Cardiac septum (tissue), 1 donor: Measurements from ENCODE around the gene SH3BP1. TPM values are rescaled to one million over a fixed set of nuclear protein-coding genes. Genes with fewer than 3 reads are reported as not detected.

Source experiments
- DNase-seq: peaks from one replicate; pipeline ENCODE4 v3.0.0-alpha.2; 2020; ENCODE audit warnings: low spot score
- intact Hi-C: fragments of 100-400 bp; cut with DNase I; formaldehyde crosslinking; loops from one replicate; pipeline ENCODE4 v1.14.0; 2022
- total RNA-seq: library from RNA; stranded (reverse); fragmentation: NEBNext Ultra II Directional; extraction: Animal tissue kit (Norgen Biotek cat#: 25700); gene quantifications from one replicate; pipeline ENCODE4 v1.2.1, GENCODE V29; 2021
- donor health status: DM: no; HTN: no; CAD: no.

Gene SH3BP1
- total RNA-seq, 1 donor from 2014 or later, result 2.3 TPM

DNA sequence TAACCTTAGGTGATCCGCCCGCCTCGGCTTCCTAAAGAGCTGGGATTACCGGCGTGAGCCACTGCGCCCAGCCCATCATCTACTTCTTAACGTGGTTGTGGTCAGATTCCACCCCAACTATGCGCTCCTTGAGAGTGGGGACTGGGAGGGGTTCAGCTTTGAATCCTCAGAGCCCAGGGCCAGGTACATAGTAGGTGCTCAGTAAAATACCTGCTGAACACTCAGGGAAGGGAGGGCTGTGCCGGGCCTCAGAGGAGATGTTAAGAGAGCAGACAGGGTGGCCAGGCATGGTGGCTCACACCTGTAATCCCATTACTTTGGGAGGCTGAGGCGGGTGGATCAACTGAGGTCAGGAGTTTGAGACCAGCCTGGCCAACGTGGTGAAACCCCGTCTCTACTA, 34.8 kb downstream of the SH3BP1 start:
- no peak for DNase-seq
- intact Hi-C loops, result loop anchor here (2.0 kb wide), 2 partner anchors 13 to 65 kb away; partner anchors contain the start of gene GGA1

DNA sequence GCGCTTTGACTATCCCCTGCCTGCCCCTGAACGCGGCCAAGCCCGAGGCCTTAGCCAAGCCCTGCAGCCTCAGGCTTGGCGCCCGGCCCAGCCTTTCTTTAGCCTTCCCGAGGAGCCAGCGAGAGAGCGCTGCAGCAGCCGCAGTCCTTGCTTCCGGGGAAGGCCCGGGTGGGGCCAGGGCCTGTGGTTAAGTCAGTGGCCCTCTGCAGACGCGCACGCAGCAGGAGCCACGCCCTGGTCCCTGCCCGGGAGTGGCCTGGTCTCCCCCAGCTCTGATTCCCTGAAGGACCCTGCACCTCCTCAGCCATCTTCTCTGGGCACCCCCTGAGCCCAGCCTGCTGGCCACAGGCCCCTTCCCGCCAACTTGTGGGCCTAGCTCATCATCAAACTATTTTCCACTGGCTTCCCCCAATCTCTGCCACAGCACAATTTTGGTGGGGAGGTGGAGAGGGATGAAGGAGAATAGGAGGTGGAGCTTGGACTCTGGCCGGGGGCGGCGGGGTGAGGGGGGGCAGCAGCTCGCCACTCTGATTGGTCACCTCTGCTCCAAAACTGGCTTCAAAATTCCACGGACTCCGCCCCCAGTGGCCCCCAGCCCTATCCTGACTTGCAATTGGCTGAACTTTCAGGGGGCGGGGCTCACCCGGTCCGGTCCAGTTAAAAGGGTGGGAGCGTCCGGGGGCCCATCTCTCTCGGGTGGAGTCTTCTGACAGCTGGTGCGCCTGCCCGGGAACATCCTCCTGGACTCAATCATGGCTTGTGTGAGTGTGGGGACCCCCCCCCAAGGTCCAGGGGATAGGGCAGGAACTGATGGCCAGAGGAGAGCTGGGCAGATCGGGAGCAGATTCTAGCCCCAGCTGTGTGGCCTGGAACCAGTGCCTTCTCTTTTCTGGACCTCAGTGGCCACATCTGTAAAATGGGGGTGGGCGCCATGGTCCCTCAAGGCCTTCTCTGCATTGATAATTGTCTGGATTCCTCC, 35.8 kb downstream of the SH3BP1 start, which contains the start of gene LGALS1:
LGALS1 (plus strand) TSS at position 686 of the 979 bp plus-strand sequence; CDS start at position 753, 67 bp downstream.
- peak; percentile 97 for DNase-seq
- intact Hi-C loops, result loop anchor here (2.0 to 5.0 kb wide), 3 partner anchors 14 to 77 kb away; partner anchors contain the start of gene GGA1

DNA sequence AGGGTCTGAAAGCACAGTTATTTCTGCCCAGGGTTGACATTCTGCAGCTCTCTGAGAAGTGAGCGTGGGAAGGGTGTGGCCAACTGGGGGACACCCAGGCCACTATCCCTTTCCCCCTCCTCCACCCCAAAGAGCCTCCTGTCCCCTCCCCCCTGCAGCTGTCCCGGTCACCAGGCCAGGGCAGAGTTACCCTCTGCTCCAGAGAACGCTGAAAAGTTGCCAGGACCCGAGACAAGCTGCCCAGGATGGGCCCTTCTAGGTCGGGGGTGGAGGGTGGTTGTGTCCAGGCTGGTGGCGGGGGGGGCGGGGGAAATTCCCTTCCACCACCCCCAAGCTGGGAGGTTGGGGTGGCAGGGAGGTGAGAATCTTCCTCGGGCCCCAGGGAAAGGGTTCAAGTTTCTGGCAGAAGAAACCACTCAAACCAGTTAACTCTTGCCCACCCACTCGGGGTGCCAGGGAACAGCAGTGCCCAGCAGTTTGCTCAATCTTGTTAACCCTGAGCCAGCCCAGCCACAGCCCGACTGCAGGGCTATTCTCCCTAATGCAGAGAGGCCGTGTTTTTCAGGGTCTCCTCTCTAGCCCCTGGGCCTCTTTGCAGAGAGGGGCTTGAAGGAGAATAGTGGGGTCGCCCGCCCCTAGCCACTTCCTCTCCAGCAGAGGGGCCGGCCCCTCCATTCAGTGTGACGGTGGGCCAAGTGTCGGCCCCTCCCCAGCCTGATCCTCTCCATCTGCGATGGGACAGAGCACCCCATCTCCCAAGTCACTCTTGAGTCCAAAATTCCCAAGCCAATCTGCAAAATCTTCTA, 36.7 kb downstream of the SH3BP1 start:
- peak; percentile 83 for DNase-seq
- intact Hi-C loops, result loop anchor here (2.0 to 5.0 kb wide), 3 partner anchors 15 to 76 kb away; partner anchors contain the start of gene GGA1

DNA sequence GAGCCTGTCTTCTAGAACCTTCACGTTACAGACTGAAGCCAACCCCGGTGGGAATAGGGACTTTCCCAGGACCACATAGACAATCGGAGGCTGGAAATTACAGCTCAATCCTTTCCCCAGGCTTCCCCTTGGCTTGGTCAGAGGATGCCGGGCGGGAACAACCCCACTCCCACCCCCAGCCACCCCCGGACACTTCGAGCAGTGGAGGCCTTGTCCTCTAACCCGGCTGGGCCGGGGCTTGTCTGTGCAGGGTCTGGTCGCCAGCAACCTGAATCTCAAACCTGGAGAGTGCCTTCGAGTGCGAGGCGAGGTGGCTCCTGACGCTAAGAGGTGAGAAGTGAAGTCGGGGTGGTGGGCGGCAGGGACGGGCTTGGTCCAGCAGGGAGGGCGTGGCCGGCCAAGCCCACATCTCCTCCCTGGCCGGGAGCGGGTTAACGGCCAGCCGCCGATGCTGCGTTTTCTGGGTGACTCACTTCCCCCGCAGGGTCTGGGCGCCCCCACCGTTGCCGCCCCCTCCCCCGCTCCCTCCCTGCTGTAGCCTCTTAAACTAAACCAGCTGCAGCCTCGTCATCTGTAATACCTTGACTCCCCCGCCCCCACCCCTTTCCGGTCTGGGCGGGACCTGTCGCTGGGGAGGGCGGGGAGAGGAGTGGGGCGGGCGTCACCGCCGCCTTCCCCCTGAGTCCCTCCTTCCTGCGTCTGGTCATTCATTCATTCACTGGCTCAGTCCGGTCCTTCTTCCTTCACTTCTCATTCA, 37.4 kb downstream of the SH3BP1 start:
- intact Hi-C loops, result loop anchor here (5.0 kb wide), 1 partner anchor 75 kb away; no protein-coding TSS in a partner anchor
- peak; percentile 95 for DNase-seq

DNA sequence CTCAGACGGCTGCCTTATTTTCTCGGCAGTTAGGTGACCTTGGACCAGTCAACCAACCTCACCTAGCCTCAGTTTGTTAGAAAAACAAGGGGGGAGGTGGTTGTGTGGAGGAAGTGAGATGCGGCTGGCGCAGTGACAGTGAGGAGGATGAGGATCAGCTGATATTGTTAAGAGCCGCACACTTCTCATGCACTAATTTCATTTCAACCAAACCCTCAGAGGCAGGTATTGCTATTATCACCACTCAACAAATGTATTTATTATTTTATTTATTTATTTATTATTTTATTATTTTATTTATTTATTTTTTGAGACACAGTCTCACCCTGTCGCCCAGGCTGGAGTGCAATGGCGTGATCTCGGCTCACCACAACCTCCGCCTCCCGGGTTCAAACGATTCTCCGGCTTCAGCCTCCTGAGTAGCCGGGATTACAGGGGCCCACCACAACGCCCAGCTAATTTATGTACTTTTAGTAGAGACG, 38.1 kb downstream of the SH3BP1 start:
- intact Hi-C loops, result loop anchor here (5.0 kb wide), 1 partner anchor 75 kb away; no protein-coding TSS in a partner anchor
- no peak for DNase-seq

DNA sequence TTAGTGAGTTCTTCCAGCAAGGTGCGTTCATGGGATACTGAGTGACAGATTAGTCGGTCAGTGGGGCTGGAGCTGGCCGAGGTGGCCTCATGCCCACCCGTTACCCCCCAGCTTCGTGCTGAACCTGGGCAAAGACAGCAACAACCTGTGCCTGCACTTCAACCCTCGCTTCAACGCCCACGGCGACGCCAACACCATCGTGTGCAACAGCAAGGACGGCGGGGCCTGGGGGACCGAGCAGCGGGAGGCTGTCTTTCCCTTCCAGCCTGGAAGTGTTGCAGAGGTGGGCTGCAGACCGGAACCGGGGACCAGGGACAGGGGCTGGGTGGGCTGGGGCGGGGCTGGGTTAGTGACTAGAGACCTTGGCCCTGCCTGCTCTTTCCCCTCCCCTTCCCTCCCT, 38.9 kb downstream of the SH3BP1 start:
- intact Hi-C loops, result loop anchor here (5.0 kb wide), 1 partner anchor 74 kb away; no protein-coding TSS in a partner anchor
- DNase-seq, result no peak

DNA sequence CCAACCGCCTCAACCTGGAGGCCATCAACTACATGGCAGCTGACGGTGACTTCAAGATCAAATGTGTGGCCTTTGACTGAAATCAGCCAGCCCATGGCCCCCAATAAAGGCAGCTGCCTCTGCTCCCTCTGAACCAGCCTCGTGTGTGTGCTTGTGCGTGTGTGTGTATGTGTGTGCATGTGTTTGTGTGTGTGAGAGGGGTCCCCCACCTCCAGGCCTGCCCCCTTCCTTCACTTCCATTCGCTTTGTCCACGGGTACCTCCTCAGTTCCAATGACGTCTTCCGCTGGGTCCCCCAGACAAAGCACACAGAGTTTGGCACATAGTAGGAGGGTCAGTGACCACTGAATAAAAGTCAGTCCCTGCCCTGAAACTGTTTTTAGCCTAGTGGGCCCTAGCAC, 40.2 kb downstream of the SH3BP1 start:
- intact Hi-C loops, result loop anchor here (2.0 to 5.0 kb wide), 3 partner anchors 37 to 73 kb away; no protein-coding TSS in a partner anchor
- DNase-seq, result no peak

DNA sequence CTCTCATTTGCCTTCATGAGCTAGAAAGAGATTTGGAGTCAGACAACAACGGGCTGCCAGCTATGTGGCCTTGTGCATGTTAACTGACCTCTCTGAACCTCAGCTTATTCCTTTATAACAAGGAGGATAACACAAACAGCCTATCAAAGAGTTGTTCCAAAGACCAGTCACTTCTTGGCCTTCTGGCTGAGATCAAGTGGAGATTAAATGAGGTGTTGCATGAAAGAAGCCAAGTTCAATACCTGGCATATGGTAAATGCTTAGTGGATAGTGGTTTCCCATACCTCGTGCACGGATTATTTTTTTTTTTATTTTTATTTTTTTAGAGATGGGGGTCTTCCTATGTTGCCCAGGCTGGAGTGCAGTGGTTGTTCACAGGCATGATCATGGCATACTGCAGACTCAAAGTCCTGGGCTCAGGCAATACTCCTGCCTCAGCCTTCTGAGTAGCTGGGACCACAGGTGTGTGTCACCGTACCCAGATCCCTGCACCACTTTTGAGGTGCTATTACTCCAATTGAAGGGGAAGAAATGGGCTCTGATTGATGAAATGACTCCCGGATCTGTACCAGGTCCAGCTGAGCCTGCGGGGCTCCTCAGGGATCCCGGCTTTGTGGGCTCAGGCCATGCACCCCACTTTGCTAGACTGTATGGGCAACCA, 40.9 kb downstream of the SH3BP1 start:
- no peak for DNase-seq
- intact Hi-C loops, result loop anchor here (2.0 to 5.0 kb wide), 2 partner anchors 38 to 58 kb away; no protein-coding TSS in a partner anchor

DNA sequence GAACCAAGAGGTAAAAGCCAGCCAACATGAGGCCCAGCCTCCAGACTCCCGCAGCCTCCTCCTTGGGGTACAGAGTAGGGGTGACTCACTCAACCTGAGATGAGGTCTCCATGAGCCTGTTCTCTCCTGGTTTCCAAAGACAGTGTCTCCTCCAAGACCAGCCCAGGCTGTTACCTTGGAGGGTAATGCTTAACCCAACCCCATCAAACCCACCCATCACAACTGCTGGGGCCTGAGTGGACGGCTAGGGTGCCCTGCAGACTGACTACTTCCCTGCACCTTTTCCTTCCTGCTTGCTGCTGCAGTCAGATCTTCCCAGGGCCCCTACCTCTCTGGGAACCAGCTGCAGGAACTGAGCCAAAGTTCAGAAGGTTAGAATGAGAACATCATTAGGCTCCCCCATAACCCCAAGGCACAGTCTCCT, 41.5 kb downstream of the SH3BP1 start:
- no peak for DNase-seq
- intact Hi-C loops, result loop anchor here (2.0 to 5.0 kb wide), 2 partner anchors 38 to 59 kb away; no protein-coding TSS in a partner anchor

DNA sequence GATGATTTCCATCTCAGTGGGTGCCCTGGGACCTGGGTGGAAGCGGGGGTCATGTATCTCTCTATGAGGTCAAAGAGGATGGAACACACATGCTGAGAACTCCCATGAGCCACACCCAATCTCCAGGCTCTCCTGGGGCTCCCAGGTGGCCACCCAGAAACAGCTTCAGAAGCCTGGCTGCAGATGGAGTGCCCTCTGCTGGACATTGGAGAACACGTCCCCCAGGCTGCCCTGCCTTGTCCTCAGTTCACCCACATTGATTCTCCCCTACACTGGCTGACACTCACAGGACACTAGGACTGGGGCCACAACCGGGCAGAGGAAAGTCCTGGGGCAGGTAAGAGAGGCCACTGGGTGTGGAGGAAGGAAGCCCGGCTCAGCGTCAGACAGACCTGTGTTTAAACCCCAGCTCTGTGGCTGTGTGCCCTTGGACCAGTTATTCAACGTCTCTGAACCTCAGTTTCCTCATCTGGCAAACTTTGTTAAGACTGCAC, 42.1 kb downstream of the SH3BP1 start:
- intact Hi-C loops, result loop anchor here (2.0 to 5.0 kb wide), 2 partner anchors 39 to 59 kb away; no protein-coding TSS in a partner anchor
- DNase-seq, result no peak

DNA sequence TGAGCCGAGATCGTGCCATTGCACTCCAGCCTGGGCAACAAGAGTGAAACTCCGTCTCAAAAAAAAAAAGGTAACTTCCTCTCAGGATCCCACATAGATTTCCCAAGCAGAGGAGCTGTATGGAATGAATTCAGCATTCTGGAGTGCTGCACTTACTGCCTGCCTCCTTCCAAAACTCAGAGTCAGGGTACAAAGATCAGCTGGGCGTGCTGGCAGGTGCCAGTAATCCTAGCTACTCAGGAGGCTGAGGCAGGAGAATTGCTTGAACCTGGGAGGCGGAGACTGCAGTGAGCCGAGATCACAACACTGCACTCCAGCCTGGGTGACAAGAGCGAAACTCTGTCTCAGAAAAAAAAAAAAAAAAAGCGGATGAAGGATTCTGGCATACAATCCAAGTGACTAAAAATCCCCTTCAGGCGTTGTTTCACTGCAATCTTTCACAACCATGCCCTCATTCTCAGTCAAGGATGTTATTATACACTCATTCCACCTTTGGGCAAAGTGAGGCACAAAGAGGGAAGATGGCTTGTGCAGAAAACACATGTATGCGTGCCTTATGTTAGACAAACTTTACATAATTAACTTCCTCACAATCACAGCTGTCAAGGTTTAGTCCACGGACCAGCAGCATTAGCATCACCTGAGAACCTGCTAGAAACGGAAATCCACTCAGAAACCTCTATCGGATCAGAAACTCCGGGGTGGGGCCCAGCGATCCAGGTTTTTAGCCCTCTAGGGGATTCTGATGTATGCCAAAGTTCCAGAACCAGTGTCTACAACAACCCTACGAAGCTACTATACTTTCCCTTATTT, 45.5 kb downstream of the SH3BP1 start:
- no peak for DNase-seq
- intact Hi-C loops, result loop anchor here (5.0 kb wide), 1 partner anchor 63 kb away; no protein-coding TSS in a partner anchor

DNA sequence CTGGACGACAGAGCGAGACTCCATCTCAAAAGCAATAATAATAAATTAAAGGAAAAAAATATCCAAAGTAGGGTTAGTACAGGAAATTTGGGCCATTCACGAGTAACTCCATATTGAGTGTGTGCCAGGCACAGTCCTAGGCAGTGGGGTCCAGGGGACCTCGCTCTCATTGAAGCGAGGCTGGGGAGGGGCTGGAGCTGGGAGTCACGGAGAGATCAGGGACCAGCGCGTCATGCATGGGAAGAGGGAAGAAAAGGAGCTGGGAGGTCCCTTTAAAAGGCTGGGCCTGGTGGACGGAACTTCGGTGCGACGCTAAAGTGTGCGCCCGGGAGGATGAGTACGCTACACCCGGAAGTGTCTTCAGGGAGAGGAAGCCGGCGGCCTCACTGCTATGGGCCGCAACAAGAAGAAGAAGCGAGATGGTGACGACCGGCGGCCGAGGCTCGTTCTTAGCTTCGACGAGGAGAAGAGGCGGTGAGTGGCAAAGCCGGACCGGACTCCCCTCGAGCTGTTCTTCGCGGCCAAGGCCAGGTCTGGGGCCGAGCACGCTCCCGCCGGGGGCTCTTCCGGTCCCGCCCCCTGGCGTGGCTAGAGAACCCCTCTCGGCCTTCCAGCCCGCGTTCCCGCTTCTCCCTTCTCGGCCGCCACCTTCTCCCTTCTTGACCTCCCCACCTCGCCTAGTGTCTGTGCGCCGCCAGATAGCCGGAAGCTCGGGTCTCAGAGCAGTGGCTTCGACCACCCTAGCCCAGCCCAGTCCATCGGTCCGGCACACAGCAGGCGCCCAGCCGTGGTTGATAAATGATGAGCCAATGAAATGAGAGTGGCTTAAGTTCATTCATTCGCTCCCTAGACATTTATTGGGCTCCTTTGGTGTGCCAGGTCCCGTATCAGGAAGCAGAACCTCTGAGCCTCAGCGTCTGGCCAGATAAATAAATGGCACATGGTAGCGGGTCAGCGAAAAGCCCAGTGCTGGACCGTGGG, 46.8 kb downstream of the SH3BP1 start, which contains the start of gene NOL12:
NOL12 (plus strand) TSS at position 342 of the 981 bp plus-strand sequence; CDS start at position 392, 50 bp downstream.
- peak; percentile 94 for DNase-seq
- intact Hi-C loops, result loop anchor here (2.0 kb wide), 1 partner anchor 77 kb away; the partner anchor contains the start of gene GGA1

DNA sequence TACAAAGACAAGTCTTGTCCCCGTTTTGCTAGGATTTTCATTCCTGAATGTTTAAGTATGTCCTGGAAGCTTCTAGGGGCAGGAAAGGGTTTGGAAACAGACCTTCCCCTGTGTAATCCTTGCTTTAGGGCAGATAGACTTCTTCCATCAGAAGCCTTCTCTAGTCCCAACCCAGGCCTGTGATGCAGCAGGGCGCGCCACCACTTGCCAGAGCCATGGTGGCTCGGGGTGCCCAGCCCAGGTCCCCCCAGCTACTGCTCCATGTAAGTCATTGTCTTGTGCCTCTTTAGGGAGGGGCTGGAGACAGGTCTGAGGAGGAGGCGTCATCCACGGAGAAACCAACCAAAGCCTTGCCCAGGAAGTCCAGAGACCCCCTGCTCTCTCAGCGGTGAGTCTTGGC, 50.9 kb downstream of the SH3BP1 start:
- intact Hi-C loops, result no loop called here
- DNase-seq, result no peak

DNA sequence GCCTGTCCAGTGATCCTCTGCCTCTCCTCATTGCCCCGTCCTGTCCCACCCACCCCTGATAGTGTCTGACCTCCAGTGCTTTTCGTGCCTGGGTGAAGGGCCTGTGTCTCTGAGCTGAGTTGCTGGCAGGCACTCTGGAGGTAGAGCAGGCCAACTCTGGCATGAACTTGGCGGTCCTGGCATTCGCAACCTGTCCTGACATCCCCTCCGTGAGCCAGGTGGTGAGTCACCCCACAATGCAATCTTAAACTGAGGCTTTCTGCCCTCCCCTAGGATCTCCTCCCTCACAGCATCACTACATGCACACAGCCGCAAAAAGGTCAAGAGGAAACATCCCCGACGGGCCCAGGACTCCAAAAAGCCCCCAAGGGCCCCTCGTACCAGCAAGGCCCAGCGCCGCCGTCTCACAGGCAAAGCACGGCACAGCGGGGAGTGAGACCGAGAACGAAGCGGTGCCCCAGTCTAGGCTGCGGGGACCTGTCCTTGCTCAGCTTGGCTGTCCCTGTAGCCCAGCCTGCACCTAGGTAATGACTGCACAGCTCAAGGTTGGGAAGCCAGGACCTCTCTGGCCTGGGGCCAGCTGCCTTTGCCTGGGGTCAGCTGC, 51.5 kb downstream of the SH3BP1 start:
- intact Hi-C loops, result no loop called here
- no peak for DNase-seq

DNA sequence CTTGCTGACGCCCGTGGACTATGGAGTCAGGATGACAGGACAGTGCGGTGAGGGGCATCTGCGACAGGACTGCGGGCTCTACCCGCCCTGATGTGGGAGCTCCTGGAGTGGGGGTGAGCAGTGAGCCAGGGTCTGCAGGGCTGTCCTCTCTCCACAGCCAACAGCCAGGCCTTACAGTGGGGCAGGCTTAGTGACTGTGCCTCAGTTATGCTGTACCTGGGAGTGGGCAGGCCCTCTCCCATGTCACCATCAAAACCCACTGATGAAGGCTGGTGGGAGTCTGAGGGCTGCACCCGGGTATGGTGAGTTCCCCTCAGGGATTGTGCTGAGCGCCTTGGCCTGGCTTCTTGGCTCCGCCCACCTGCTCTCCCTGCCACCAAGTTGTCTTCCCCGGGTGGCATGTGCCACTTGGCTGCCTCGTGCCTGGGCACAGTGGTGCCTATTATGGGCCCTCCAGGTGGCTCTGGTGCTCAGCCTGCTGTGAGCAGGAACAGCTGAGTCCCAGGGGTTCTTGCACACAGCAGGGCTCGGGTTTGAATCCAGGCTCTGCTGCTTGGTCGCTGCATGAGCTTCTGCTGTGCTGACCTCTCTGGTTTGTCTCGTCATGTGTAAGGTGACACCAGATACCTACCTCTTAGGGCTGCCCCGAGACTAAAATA, 53.3 kb downstream of the SH3BP1 start:
- DNase-seq, result no peak
- intact Hi-C loops, result no loop called here
